Lower leg skin (tissue), 3 donors: ENCODE measurements around the gene CWC22.

Experiments
- POLR2A ChIP-seq, 2 donors: fragments of 450-650 bp; IDR thresholded peaks; one replicate each; pipeline ENCODE4 v1.6.1; 2016 to 2017; ENCODE audit warnings: antibody characterized with exemption in 2 of 2, mild to moderate bottlenecking in 1 of 2, moderate library complexity in 1 of 2
- TF ChIP-seq, protein P1 (sequence below), 3 donors: fragments of 450-650 bp; IDR thresholded peaks; one replicate each; pipeline ENCODE4 v1.5.1; 2016; ENCODE audit warnings: antibody characterized with exemption in 3 of 3, mild to moderate bottlenecking in 3 of 3, moderate library complexity in 2 of 3

- TF ChIP-seq, protein P1, sequence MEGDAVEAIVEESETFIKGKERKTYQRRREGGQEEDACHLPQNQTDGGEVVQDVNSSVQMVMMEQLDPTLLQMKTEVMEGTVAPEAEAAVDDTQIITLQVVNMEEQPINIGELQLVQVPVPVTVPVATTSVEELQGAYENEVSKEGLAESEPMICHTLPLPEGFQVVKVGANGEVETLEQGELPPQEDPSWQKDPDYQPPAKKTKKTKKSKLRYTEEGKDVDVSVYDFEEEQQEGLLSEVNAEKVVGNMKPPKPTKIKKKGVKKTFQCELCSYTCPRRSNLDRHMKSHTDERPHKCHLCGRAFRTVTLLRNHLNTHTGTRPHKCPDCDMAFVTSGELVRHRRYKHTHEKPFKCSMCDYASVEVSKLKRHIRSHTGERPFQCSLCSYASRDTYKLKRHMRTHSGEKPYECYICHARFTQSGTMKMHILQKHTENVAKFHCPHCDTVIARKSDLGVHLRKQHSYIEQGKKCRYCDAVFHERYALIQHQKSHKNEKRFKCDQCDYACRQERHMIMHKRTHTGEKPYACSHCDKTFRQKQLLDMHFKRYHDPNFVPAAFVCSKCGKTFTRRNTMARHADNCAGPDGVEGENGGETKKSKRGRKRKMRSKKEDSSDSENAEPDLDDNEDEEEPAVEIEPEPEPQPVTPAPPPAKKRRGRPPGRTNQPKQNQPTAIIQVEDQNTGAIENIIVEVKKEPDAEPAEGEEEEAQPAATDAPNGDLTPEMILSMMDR (IDR thresholded peaks at IDR 0.05) = no peak
- no peak for TF ChIP-seq POLR2A (IDR thresholded peaks at IDR 0.05)
Measured at GRCh38 chr2:179966778-179967394, 40.2 kb downstream of the CWC22 start.
